Lower leg skin (tissue), 4 donors: ENCODE results near the gene ERCC2. TPM values are rescaled to one million over a fixed set of nuclear protein-coding genes. Genes with fewer than 3 reads are reported as not detected.

Experiments
- DNase-seq, 2 donors: peaks; one replicate each; pipeline ENCODE4 v3.0.0-alpha.2; 2019; ENCODE audit warnings: low spot score in 2 of 2
- H3K4me3 ChIP-seq: fragments of 200-600 bp; sonication (generic); 2 replicates; pipeline ENCODE4 v1.5.1; 2017; ENCODE audit warnings: mild to moderate bottlenecking, low read depth; ENCODE audit not compliant: poor library complexity, severe bottlenecking
- POLR2A ChIP-seq, 2 donors: fragments of 450-650 bp; IDR thresholded peaks; one replicate each; pipeline ENCODE4 v1.6.1; 2016 to 2017; ENCODE audit warnings: antibody characterized with exemption in 2 of 2, mild to moderate bottlenecking in 1 of 2, moderate library complexity in 1 of 2
- WGBS, 2 donors: methylation state at CpG; one replicate each; pipeline ENCODE4 v1.1.5; 2018; 5-methylcytosine and 5-hydroxymethylcytosine counted together
- intact Hi-C: fragments of 100-400 bp; cut with DNase I; formaldehyde crosslinking; loops from one replicate; pipeline ENCODE4 v1.15.0; 2023; ENCODE audit warnings: low total_unique reads
- total RNA-seq, 4 donors: library from RNA; depleted of rRNA; stranded (reverse); fragments of >200 nt; gene quantifications; one replicate each; pipeline ENCODE4 v1.1.0, GENCODE V29; 2016
- TF ChIP-seq, protein P1 (sequence below), 3 donors: fragments of 450-650 bp; IDR thresholded peaks; one replicate each; pipeline ENCODE4 v1.5.1; 2016; ENCODE audit warnings: antibody characterized with exemption in 3 of 3, mild to moderate bottlenecking in 3 of 3, moderate library complexity in 2 of 3

Gene ERCC2
- total RNA-seq, 4 donors from 2014 or later: 8.5 to 22.4 (median 9.8) TPM

- no peak for DNase-seq
- intact Hi-C loops: no loop called here
- TF ChIP-seq, protein P1, sequence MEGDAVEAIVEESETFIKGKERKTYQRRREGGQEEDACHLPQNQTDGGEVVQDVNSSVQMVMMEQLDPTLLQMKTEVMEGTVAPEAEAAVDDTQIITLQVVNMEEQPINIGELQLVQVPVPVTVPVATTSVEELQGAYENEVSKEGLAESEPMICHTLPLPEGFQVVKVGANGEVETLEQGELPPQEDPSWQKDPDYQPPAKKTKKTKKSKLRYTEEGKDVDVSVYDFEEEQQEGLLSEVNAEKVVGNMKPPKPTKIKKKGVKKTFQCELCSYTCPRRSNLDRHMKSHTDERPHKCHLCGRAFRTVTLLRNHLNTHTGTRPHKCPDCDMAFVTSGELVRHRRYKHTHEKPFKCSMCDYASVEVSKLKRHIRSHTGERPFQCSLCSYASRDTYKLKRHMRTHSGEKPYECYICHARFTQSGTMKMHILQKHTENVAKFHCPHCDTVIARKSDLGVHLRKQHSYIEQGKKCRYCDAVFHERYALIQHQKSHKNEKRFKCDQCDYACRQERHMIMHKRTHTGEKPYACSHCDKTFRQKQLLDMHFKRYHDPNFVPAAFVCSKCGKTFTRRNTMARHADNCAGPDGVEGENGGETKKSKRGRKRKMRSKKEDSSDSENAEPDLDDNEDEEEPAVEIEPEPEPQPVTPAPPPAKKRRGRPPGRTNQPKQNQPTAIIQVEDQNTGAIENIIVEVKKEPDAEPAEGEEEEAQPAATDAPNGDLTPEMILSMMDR (IDR thresholded peaks at IDR 0.05): no peak
- TF ChIP-seq POLR2A (IDR thresholded peaks at IDR 0.05): no peak
- 76 to 77% methylated on average over 59 of the region's 59 CpGs for WGBS, 2 donors
- H3K4me3 ChIP-seq: no peak overlapping the region
Measured at GRCh38 chr19:45395821-45396617, 25.6 kb upstream of the ERCC2 start.

- 89 to 91% methylated on average over 18 to 20 of the region's 21 CpGs for WGBS, 2 donors
- TF ChIP-seq, protein P1 (IDR thresholded peaks at IDR 0.05): no peak
- no peak for TF ChIP-seq POLR2A (IDR thresholded peaks at IDR 0.05)
- no peak overlapping the region for H3K4me3 ChIP-seq
- intact Hi-C loops: no loop called here
- DNase-seq: no peak
Measured at GRCh38 chr19:45391871-45392665, 21.7 kb upstream of the ERCC2 start.

GRCh38 chr19:45391346-45391745, 21.0 kb upstream of the ERCC2 start:
- intact Hi-C loops: no loop called here
- TF ChIP-seq, protein P1 (IDR thresholded peaks at IDR 0.05): no peak
- TF ChIP-seq POLR2A (IDR thresholded peaks at IDR 0.05): no peak
- WGBS, 2 donors: 54 to 69% methylated on average over 3 of the region's 3 CpGs
- H3K4me3 ChIP-seq: no peak overlapping the region
- DNase-seq: no peak

DNA sequence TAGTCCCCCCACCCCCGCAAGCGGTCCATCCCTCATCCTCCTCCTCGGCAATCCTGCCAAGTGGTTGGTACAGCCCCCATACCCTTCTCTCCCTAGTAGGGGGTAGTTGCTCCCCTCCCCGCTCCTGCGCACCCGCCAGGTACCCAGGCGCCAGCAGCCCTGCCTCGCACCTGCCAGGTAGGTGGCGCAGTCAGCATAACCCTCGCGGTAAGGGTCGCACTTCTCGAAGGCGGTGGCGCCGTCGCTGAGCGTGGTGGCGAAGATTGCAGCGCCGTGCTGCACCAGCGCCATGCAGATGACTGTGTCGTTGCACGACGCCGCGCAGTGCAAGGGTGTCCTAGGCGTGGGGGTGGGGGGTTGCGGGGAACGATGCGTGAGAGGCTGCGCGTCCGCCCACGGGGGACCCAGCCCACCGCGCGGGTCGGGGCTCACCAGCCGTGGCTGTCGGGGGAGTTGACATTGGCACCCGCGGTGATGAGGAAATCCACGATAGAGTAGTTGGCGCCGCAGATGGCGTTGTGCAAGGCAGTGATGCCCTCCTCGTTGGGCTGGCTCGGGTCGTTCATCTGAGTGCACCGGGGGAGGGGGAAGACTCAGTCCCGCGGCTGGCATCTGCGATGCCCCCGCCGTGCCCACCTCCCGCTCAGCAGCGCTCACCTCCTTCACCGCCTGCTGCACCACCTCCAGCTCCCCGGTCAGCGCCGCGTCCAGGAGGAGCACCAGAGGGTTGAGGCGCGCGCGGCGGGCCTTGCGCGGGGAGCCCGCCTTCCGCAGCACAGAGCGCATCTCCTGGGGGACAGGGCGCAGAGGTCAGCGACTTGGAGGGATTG, 15.2 kb upstream of the ERCC2 start:
- WGBS, 2 donors: 41 to 44% methylated on average over 60 to 75 of the region's 75 CpGs
- DNase-seq: no peak
- no peak overlapping the region for H3K4me3 ChIP-seq
- no peak for TF ChIP-seq POLR2A (IDR thresholded peaks at IDR 0.05)
- TF ChIP-seq, protein P1 (IDR thresholded peaks at IDR 0.05): no peak
- intact Hi-C loops: no loop called here

GRCh38 chr19:45382426-45382825, 12.1 kb upstream of the ERCC2 start:
- DNase-seq: no peak
- 85 to 90% methylated on average over 29 of the region's 29 CpGs for WGBS, 2 donors
- H3K4me3 ChIP-seq: no peak overlapping the region
- TF ChIP-seq POLR2A (IDR thresholded peaks at IDR 0.05): no peak
- TF ChIP-seq, protein P1 (IDR thresholded peaks at IDR 0.05): no peak
- intact Hi-C loops: no loop called here
